ENCODE results near the gene MAMDC2. TPM values are rescaled to one million over a fixed set of nuclear protein-coding genes. Genes with fewer than 3 reads are reported as not detected.
A peak's percentile ranks its signal among the peaks of the same experiment; 100 is the strongest.

MAMDC2 gene
- total RNA-seq, 6 experiments from 2014 or later: 0.22 to 1.6 (median 0.37) TPM; not detected in 1

- no peaks in the 10 kb centered on the region for H3K27me3 ChIP-seq
- H3K27ac ChIP-seq: no peak overlapping the region
- DNase-seq (no peak), ATAC-seq (no peak)
- no peaks in the 10 kb centered on the region for H3K4me1 ChIP-seq
- no peak overlapping the region for H3K4me3 ChIP-seq
- H3K9me3 ChIP-seq: no peaks in the 10 kb centered on the region
- TF ChIP-seq POLR2A (IDR thresholded peaks at IDR 0.05): no peak
- TF ChIP-seq CTCF (IDR thresholded peaks at IDR 0.05): no peak
- H3K36me3 ChIP-seq: no peaks in the 10 kb centered on the region
- intact Hi-C loops (cut with DNase I): no loop called here
- 89% methylated on average over 1 of the region's 2 CpGs for WGBS (ENCODE audit: insufficient coverage, low coverage, low lambda C conversion rate, missing lambda C conversion rate)
These were observed 176.6 kb downstream of the MAMDC2 start for GRCh38 chr9:70220216-70220615.

- WGBS (ENCODE audit: insufficient coverage, low coverage, low lambda C conversion rate, missing lambda C conversion rate): 67% methylated on average over 1 of the region's 1 CpG
- Histone ChIP-seq H3K4me3 (no peak overlapping the region), H3K9me3 (no peaks in the 10 kb centered on the region), H3K36me3 (no peaks in the 10 kb centered on the region), H3K27ac (no peak overlapping the region), H3K27me3 (no peaks in the 10 kb centered on the region), H3K4me1 (no peaks in the 10 kb centered on the region)
- DNase-seq: no peak
- no peak for ATAC-seq
- no peak for TF ChIP-seq CTCF (IDR thresholded peaks at IDR 0.05)
- TF ChIP-seq POLR2A (IDR thresholded peaks at IDR 0.05): no peak
- intact Hi-C loops (cut with DNase I): no loop called here
These were observed 178.7 kb downstream of the MAMDC2 start for GRCh38 chr9:70222354-70222753.

DNA sequence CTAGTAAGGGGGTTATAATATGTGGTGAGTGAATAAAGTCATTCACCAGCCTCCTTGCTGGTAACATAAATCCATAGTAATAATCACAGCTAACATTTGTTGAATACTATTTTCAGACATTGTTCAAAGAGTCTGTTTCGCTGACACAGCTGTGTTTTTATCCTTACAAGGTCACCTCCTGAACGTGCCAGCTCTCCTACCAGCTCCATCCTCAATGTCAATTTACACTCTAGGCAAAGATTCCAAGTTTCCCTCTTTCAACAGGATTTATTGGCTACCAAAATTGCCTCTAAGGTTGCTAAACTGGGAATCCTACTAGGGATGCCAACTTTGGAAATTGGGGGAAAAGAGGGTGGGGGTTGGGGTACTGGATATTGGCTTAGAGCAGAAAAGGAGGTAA is 184.5 kb downstream of the MAMDC2 start:
- no peaks in the 10 kb centered on the region for H3K9me3 ChIP-seq
- no peak overlapping the region for H3K4me3 ChIP-seq
- H3K27ac ChIP-seq: peak overlapping the region in 1 of 3 donors; percentile 37
- DNase-seq: no peak
- TF ChIP-seq POLR2A (IDR thresholded peaks at IDR 0.05): no peak
- TF ChIP-seq CTCF (IDR thresholded peaks at IDR 0.05): no peak
- intact Hi-C loops (cut with DNase I): no loop called here
- 37% methylated on average over 2 of the region's 2 CpGs for WGBS (ENCODE audit: insufficient coverage, low coverage, low lambda C conversion rate, missing lambda C conversion rate)
- H3K4me1 ChIP-seq: peaks cover 0 to 13% (median 0%) of the 10 kb centered on the region in 4 donors
- H3K36me3 ChIP-seq: no peaks in the 10 kb centered on the region
- ATAC-seq: peak in 1 of 4 donors; percentile 78
- H3K27me3 ChIP-seq: no peaks in the 10 kb centered on the region

- peaks cover 0 to 13% (median 0%) of the 10 kb centered on the region in 4 donors for H3K4me1 ChIP-seq
- no peak overlapping the region for H3K4me3 ChIP-seq
- TF ChIP-seq CTCF (IDR thresholded peaks at IDR 0.05): no peak
- TF ChIP-seq POLR2A (IDR thresholded peaks at IDR 0.05): no peak
- no peaks in the 10 kb centered on the region for H3K9me3 ChIP-seq
- DNase-seq: no peak
- H3K27ac ChIP-seq: peak overlapping the region in 1 of 3 donors; percentile 37
- H3K36me3 ChIP-seq: no peaks in the 10 kb centered on the region
- peak in 2 of 4 donors; percentile 7 to 15 for ATAC-seq
- intact Hi-C loops (cut with DNase I): no loop called here
- 78% methylated on average over 2 of the region's 2 CpGs for WGBS (ENCODE audit: insufficient coverage, low coverage, low lambda C conversion rate, missing lambda C conversion rate)
- H3K27me3 ChIP-seq: no peaks in the 10 kb centered on the region
These were observed 185.0 kb downstream of the MAMDC2 start for GRCh38 chr9:70228611-70229010.

GRCh38 chr9:70229026-70229425 is 185.4 kb downstream of the MAMDC2 start:
- TF ChIP-seq POLR2A (IDR thresholded peaks at IDR 0.05) (no peak), CTCF (IDR thresholded peaks at IDR 0.05) (no peak)
- H3K9me3 ChIP-seq: no peaks in the 10 kb centered on the region
- peak overlapping the region in 1 of 3 donors; percentile 37 for H3K27ac ChIP-seq
- no peak overlapping the region for H3K4me3 ChIP-seq
- H3K27me3 ChIP-seq: no peaks in the 10 kb centered on the region
- no peaks in the 10 kb centered on the region for H3K36me3 ChIP-seq
- H3K4me1 ChIP-seq: peaks cover 0 to 13% (median 0%) of the 10 kb centered on the region in 4 donors
- 82% methylated on average over 3 of the region's 4 CpGs for WGBS (ENCODE audit: insufficient coverage, low coverage, low lambda C conversion rate, missing lambda C conversion rate)
- intact Hi-C loops (cut with DNase I): no loop called here
- ATAC-seq: peak; percentile 80 to 93 (median 81)
- peak in 1 of 3 donors; percentile 48 for DNase-seq
